Measurements from ENCODE around the gene GNE.

GRCh38 chr9:36213387-36213786 is 44.9 kb downstream of the GNE start:
- no peak for TF ChIP-seq CTCF (IDR thresholded peaks at IDR 0.05)
- no peak for TF ChIP-seq POLR2A (IDR thresholded peaks at IDR 0.05)
